SU-DHL-6 (cell line): ENCODE results near the gene NTMT2.

Experiments
- H2AFZ ChIP-seq: fragments of 200-600 bp; sonication (generic); 2 replicates; pipeline ENCODE4 v1.6.1; 2014; ENCODE audit warnings: low read depth, mild to moderate bottlenecking, moderate library complexity, mixed read lengths, antibody characterized with exemption, low read length; ENCODE audit not compliant: severe bottlenecking
- H3F3A ChIP-seq: fragments of 200-600 bp; shearing (Covaris generic); 2 replicates; pipeline ENCODE4 v1.6.0; 2016; ENCODE audit warnings: antibody characterized with exemption, mild to moderate bottlenecking; ENCODE audit not compliant: insufficient read depth
- H3K27ac ChIP-seq: fragments of 200-600 bp; sonication (generic); 2 replicates; pipeline ENCODE4 v1.5.1; 2016; ENCODE audit warnings: low read depth, mild to moderate bottlenecking, low read length, moderate library complexity, mixed read lengths
- H3K27me3 ChIP-seq: fragments of 200-600 bp; sonication (generic), shearing (Covaris generic); 2 replicates; pipeline ENCODE4 v1.6.0; 2014; ENCODE audit warnings: mild to moderate bottlenecking, low read length
- H3K36me3 ChIP-seq: fragments of 200-600 bp; sonication (generic); 2 replicates; pipeline ENCODE4 v1.6.1; 2014; ENCODE audit warnings: mild to moderate bottlenecking, low read length, mixed read lengths
- H3K4me2 ChIP-seq: fragments of 300-600, 200-600 bp; shearing (Covaris generic), sonication (generic); 2 replicates; pipeline ENCODE4 v1.6.0; 2014; ENCODE audit warnings: low read length, low read depth, mild to moderate bottlenecking; ENCODE audit not compliant: poor library complexity, severe bottlenecking
- H3K4me3 ChIP-seq: fragments of 200-600 bp; sonication (generic); 2 replicates; pipeline ENCODE4 v1.5.1; 2014; ENCODE audit warnings: antibody characterized with exemption, low read length, mild to moderate bottlenecking, mixed read lengths; ENCODE audit not compliant: insufficient read depth, poor library complexity, severe bottlenecking
- H3K79me2 ChIP-seq: fragments of 200-600 bp; sonication (generic); 2 replicates; pipeline ENCODE4 v1.6.1; 2014; ENCODE audit warnings: mild to moderate bottlenecking, low read length, moderate library complexity; ENCODE audit not compliant: insufficient read depth
- H3K9ac ChIP-seq: fragments of 200-600 bp; sonication (generic); 2 replicates; pipeline ENCODE4 v1.7.0; 2014; ENCODE audit warnings: mild to moderate bottlenecking, low read length
- H3K9me2 ChIP-seq: fragments of 200-600 bp; sonication (generic); replicated peaks from 2 replicates; pipeline ENCODE4 v1.6.1; 2014; ENCODE audit warnings: low read length; ENCODE audit not compliant: insufficient read depth
- H3K9me3 ChIP-seq: fragments of 200-600 bp; sonication (generic); 2 replicates; pipeline ENCODE4 v1.6.1; 2014; ENCODE audit warnings: low read length, mixed read lengths; ENCODE audit not compliant: insufficient read depth
- H4K20me1 ChIP-seq: fragments of 200-600 bp; sonication (generic); 2 replicates; pipeline ENCODE4 v1.6.1; 2014; ENCODE audit warnings: low read depth, mild to moderate bottlenecking, antibody characterized with exemption, low read length, moderate library complexity, mixed read lengths
- CTCF ChIP-seq: fragments of 200-600 bp; sonication (generic); IDR thresholded peaks from one replicate; pipeline ENCODE4 v1.5.1; 2017; ENCODE audit warnings: antibody characterized with exemption, mild to moderate bottlenecking, low read length, moderate library complexity; ENCODE audit not compliant: insufficient read depth, poor library complexity, severe bottlenecking
- EZH2phosphoT487 ChIP-seq: fragments of 200-600 bp; sonication (generic), shearing (Covaris generic); conservative IDR thresholded peaks from 2 replicates; pipeline ENCODE4 v1.6.1; 2018; ENCODE audit warnings: mild to moderate bottlenecking, antibody characterized with exemption, low read length, moderate library complexity, mixed read lengths

Gene NTMT2

GRCh38 chr1:170203693-170204092 is 57.9 kb downstream of the NTMT2 start:
- H3K4me2 ChIP-seq: no peak overlapping the region
- TF ChIP-seq EZH2phosphoT487 (no peak), CTCF (no peak)
- H3K9me3 ChIP-seq: no peaks in the 10 kb centered on the region
- no peaks in the 10 kb centered on the region for H4K20me1 ChIP-seq
- H2AFZ ChIP-seq: no peak overlapping the region
- no peaks in the 10 kb centered on the region for H3F3A ChIP-seq
- no peak overlapping the region for H3K27ac ChIP-seq
- no peaks in the 10 kb centered on the region for H3K9me2 ChIP-seq
- H3K4me3 ChIP-seq: no peak overlapping the region
- H3K36me3 ChIP-seq: no peaks in the 10 kb centered on the region
- H3K79me2 ChIP-seq: no peaks in the 10 kb centered on the region
- no peaks in the 10 kb centered on the region for H3K27me3 ChIP-seq
- no peak overlapping the region for H3K9ac ChIP-seq

- no peak overlapping the region for H3K4me3 ChIP-seq
- H3K27me3 ChIP-seq: no peaks in the 10 kb centered on the region
- H4K20me1 ChIP-seq: no peaks in the 10 kb centered on the region
- H3K27ac ChIP-seq: no peak overlapping the region
- no peaks in the 10 kb centered on the region for H3K79me2 ChIP-seq
- no peaks in the 10 kb centered on the region for H3K9me3 ChIP-seq
- TF ChIP-seq CTCF: no peak
- no peak for TF ChIP-seq EZH2phosphoT487
- no peak overlapping the region for H3K9ac ChIP-seq
- H2AFZ ChIP-seq: no peak overlapping the region
- H3K36me3 ChIP-seq: no peaks in the 10 kb centered on the region
- no peak overlapping the region for H3K4me2 ChIP-seq
- no peaks in the 10 kb centered on the region for H3F3A ChIP-seq
- H3K9me2 ChIP-seq: no peaks in the 10 kb centered on the region
These were observed 58.4 kb downstream of the NTMT2 start for GRCh38 chr1:170204121-170204520.

- Histone ChIP-seq H2AFZ (no peak overlapping the region), H3K4me2 (no peak overlapping the region)
These were observed 59.5 kb downstream of the NTMT2 start for GRCh38 chr1:170205301-170205700.

More at GRCh38 chr1:170205301-170205700, 59.5 kb downstream of the NTMT2 start:
- H3K79me2 ChIP-seq: no peaks in the 10 kb centered on the region
- no peak overlapping the region for H3K27ac ChIP-seq
- H4K20me1 ChIP-seq: no peaks in the 10 kb centered on the region
- H3K4me3 ChIP-seq: no peak overlapping the region
- H3K9me2 ChIP-seq: no peaks in the 10 kb centered on the region
- H3K36me3 ChIP-seq: no peaks in the 10 kb centered on the region
- no peaks in the 10 kb centered on the region for H3K9me3 ChIP-seq
- no peak for TF ChIP-seq EZH2phosphoT487
- no peak for TF ChIP-seq CTCF
- no peaks in the 10 kb centered on the region for H3K27me3 ChIP-seq
- no peaks in the 10 kb centered on the region for H3F3A ChIP-seq
- no peak overlapping the region for H3K9ac ChIP-seq
